Right lobe of liver (tissue), 4 donors: Measurements from ENCODE around the gene HECTD1.

Experiments used
- POLR2A ChIP-seq: fragments of 450-650 bp; IDR thresholded peaks from one replicate; pipeline ENCODE4 v1.6.1; 2017; ENCODE audit warnings: antibody characterized with exemption, mild to moderate bottlenecking
- TF ChIP-seq, protein P1 (sequence below), 4 donors: fragments of 200-600 bp in 3 of 4; fragments of 450-650 bp in 1 of 4; IDR thresholded peaks; one replicate each; pipeline versions ENCODE4 v1.5.1 to v1.8.0; 2016 to 2022; ENCODE audit warnings: antibody characterized with exemption in 4 of 4, mild to moderate bottlenecking in 2 of 4
- donor health status: DM: no; HTN: no; CAD: no.
- donor health status: DM: no; HTN: no; CAD: no.
- donor health status: DM: no; HTN: yes; CAD: no.

DNA sequence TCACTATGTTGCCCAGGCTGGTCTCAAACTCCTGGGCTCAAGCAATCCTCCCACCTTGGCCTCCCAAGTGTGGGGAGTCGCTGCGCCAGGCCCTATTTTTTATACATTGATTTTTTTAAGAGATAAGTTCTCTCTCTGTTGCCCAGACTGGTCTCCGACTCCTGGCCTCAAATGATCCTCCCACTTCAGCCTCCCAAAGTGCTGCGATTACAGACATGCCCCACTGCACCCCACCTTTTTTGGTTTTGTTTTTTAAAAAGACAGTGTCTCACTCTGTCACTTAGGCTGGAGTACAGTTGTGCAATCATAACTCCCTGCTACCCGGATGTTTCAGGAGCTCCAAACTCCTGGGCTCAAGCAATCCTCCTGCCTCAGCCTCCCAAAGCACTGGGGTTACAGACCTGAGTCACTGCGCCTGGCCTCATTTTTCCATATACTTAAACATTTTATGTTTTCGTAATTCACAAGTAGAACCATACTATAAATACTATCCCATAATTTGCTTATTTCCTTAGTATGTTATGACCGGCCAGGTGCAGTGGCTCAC, 16.8 kb downstream of the HECTD1 start:
- TF ChIP-seq, protein P1, sequence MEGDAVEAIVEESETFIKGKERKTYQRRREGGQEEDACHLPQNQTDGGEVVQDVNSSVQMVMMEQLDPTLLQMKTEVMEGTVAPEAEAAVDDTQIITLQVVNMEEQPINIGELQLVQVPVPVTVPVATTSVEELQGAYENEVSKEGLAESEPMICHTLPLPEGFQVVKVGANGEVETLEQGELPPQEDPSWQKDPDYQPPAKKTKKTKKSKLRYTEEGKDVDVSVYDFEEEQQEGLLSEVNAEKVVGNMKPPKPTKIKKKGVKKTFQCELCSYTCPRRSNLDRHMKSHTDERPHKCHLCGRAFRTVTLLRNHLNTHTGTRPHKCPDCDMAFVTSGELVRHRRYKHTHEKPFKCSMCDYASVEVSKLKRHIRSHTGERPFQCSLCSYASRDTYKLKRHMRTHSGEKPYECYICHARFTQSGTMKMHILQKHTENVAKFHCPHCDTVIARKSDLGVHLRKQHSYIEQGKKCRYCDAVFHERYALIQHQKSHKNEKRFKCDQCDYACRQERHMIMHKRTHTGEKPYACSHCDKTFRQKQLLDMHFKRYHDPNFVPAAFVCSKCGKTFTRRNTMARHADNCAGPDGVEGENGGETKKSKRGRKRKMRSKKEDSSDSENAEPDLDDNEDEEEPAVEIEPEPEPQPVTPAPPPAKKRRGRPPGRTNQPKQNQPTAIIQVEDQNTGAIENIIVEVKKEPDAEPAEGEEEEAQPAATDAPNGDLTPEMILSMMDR (IDR thresholded peaks at IDR 0.05): no peak
- no peak for TF ChIP-seq POLR2A
